Ureter (tissue), 1 donor: ENCODE measurements around the gene PPARD. TPM values are rescaled to one million over a fixed set of nuclear protein-coding genes. Genes with fewer than 3 reads are reported as not detected.
"Not testable (repeated sequence)": the region's sequence is repeated elsewhere in the genome, so short reads cannot be mapped to it uniquely, and the experiment has no call there.

Experiments used
- DNase-seq: peaks from one replicate; pipeline ENCODE4 v3.0.0-alpha.2; 2020; ENCODE audit warnings: low spot score
- total RNA-seq: library from RNA; stranded (reverse); gene quantifications from one replicate; pipeline ENCODE4 v1.2.4, GENCODE V29; 2023
- donor health status: DM: yes; HTN: yes; CAD: no.

PPARD gene
- total RNA-seq, result 31.2 TPM

DNA sequence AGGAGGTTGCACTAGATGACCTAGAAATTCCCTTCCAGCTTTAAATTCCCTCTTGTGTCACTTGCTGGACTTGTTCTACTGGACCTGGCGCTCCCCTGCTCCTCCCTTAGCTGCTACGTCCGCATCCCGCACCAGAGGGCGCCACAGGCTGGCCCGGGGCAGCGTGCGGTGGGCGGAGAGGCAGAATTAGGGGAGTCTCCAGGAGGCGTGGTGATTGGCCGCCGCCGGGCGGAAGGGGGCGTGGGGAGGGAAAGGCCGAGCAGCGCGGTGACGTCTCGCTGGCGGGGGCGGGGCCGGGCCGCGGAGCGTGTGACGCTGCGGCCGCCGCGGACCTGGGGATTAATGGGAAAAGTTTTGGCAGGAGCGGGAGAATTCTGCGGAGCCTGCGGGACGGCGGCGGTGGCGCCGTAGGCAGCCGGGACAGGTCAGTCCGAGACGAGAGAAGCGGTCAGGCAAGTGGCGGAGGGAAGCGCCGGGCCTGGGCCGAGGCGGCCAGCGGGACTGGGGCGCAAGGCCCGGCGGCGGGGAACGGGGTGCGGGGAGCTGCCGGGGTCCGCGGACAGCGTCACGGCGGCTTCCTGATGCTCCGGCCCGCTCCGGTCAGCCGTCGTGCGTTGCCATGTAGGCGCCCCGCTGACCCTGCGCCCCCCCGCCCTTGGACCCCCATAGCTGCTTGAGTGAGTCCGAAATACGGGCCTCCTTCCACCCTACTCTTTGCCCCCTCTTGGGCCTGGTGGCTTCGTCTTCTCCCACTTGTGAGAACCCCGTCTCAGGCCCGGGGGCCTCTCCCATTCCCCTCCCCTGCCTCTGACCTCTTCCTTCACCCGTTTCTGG lies at the start of gene PPARD:
Gene PPARD, plus strand, starts transcription at position 301 of the 834 bp plus-strand sequence. CDS start 68,530 bp downstream, outside the sequence.
- DNase-seq, result peak; percentile 99

DNA sequence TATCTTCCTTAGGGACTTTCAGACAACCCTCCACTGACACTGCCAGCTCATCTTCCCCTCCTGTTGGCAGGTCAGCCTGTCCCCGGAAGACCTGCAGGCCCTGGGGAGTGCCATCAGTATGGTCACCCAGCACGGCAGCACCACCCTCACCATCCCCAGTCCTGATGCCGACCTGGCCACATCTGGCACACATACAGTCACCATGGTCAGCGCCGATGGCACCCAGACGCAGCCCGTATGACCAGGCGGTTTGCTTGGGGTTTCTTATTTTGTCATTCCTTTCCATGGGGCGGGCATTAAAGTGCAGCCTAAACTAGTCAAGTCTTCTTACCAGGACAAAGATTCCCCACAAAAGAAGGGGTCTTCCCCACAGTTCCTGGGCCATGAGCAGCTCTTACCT lies 48.7 kb upstream of the PPARD start:
- no peak for DNase-seq

DNA sequence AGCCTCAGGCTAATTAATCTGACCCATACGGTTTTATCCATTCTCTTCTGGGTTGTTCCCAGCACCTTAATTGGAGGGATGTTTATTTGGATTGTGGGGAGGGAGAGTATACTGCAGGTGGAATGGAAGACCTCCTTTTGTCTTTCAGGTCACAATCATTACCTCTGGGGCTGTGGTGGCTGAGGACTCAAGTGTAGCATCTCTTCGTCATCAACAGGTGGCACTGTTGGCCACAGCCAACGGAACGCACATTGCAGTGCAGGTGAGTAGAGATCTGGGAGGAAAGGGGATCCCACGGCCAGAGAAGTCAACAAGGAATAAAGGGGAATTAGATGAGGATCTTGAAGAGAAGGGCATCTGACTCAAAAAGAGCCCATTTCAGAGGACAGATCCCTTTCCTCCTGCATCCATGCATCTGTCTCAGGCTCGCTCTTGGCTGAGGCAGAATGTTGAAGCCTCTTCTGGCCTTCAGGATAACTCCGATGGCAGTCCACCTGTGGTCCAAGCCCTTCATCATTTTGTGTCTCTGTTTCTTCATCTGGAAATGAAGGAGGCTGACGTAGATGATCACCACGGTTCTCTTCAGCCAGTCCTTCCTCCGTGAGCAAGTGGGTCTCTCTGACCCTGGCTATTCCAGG lies 47.9 kb upstream of the PPARD start:
- DNase-seq, result no peak

DNA sequence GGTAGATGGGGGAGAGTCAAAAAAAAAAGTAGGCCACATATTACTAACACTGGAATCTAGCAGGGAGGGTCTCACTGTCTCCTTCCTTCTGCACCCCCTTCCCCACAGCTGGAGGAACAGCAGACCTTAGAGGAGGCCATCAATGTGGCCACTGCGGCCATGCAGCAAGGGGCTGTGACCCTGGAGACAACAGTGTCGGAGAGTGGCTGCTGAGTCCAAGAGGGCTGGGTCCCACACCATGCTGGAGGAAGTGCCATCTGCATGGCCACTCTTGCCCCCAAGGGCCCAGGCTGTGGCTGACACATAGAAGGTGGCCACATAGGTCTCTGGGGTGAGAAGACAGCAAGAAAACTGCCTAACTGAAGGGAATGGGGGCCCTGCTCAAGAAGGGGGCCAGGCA lies 47.3 kb upstream of the PPARD start:
- DNase-seq, result no peak

DNA sequence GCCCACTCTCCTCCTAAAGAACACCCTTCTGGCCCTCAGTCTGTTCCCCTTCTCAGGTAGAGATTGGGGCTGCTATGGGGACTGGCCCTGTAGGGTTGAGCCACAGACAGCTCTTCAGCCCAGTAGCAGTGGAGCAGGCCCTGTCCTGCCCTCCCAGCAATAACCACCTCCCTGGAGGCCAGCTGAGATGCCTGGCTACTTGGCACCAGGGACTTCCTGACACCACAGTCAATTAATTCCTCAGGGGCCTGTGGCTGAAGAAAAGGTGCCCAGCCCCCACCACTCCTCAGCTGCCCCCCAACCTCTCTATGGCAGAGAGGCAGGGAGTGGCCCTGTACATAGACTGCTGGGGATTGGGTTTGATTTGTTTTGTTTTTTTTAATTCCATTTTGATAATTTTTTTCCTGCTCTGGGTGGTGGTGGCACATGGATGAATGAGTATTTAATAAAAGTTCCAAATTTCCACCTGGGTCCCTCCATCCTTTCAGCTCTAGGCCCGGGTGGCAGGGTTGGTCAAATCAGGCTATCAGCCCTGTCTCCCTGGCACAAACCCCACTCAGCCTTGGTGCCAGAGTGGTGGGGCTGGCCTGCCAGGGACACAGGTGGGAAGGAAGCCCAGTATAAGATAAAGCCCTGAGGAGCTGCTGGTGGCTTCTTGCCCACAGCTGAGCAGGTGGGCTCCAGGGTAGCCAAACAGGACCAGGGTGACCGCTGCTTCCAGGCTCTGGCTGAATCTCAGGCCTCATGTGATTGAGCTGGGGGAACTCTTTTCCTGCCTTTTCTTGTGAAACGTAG lies 46.6 kb upstream of the PPARD start:
- no peak for DNase-seq

DNA sequence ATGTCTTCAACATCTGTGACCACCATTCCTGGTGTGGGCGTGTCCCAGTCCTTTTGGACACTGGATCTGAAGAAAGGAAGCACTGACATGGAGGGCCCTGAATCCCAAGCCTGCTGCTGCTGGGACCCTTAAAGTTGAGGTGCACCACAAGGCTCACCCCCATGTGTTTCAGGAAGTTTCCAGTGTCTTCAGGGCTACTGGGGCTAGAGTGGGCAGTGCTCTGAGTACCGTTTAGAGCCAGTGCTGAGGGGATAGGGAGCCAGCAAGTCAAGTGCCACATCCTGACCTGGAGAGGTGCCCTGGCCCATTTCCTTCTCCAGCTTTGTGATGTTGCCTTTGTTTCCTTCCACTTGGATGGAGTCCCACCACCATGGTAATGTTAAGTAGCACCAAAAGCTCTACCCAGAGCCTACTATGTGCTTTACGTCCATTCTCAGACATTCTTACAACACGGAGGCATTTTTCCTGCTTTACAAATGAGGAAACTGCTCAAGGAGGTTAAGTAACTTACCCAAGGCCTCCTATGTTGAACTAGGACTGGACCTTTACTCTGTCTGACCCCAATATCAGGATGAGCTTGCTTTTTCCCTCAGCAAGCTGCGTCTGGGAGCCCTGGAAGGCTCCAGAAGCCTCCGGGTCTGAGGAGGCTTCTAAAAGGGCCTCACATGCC lies 45.3 kb upstream of the PPARD start:
- DNase-seq, result no peak

DNA sequence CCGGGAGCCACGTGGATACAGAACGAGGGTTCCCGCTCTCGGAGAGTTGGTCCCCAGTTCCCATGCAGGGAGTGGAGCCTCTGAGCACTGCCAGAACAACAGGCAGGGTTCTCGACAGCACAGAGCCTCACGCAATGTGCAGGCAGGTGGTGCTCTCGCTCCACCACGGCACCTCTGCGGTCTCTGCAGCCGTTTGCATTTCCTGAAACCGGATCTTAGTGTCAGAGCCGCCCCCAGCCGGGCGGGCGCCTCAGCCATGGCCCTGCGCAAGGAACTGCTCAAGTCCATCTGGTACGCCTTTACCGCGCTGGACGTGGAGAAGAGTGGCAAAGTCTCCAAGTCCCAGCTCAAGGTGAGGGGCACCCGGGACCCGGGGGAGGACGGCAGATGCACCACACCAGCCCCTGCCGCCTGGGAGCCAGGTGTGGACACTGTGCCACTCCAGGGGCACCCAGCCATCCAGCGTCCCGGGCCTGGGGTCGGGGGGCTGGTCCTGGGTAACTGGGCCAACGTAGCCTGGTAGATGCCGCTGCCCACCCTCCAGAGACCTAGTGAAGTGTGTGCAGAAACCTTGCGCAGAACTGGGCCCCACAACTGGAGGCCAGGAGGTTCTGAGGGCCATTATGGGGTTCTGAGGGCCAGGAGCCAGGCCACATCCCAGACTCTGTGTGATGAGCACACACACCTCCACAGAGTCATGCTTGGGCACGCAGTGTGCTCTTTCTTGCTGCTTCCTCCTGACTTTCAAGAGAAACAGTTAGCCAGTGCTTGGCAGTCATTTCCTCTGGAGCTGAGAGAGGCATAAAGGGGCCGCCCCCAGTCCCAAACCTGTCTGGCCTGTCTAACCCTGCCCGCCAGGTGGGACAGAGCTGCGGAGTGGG lies 44.5 kb upstream of the PPARD start, which contains the start of gene DEF6:
Gene DEF6, plus strand, starts transcription at position 218 of the 881 bp plus-strand sequence. Its CDS starts 39 bp downstream, at position 257.
- peak; percentile 91 for DNase-seq

DNA sequence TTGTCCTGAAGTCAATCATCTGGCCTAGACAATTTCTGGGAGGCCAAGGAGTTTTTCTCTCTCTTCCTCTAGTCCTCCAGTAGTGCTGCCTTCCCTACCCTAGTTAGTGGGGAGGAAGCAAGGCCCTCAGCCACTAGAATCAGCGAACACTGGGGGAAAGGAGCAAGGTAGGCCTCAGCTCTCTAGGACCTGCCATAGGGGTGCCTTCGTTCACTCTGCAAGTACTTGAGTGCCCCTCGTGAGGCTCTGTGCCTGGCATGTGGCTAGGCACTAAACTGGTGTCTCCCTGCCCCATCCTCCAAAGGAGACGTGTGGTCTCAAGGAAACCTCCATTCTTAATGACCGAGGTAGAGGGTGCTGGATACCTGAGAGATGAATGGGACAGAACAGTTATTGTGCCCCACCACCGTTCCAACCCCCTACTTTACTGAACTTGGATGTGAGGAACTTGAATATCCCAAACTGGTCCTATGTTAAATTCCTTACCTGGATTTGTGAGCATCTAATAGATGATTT lies 43.7 kb upstream of the PPARD start:
- DNase-seq, result no peak

DNA sequence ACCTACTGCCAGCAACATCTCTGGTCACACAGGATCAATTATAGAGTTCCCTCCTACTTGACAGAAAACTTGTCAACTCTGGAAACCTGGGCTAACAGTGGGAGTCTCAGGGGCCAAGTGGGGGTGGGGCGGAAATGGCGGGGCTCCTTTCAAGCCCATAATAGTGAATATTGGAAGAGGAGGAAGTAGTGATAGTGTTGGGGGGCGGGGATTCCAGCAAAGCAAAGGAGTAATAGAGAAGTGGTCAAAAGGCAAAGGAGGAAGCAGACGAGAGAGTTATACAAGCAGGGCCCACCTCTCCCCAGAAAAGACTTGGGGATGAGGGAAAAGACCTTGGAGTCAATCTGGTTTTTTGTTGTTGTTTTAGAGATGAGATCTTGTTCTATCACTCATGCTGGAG lies 42.7 kb upstream of the PPARD start:
- DNase-seq, result no peak

DNA sequence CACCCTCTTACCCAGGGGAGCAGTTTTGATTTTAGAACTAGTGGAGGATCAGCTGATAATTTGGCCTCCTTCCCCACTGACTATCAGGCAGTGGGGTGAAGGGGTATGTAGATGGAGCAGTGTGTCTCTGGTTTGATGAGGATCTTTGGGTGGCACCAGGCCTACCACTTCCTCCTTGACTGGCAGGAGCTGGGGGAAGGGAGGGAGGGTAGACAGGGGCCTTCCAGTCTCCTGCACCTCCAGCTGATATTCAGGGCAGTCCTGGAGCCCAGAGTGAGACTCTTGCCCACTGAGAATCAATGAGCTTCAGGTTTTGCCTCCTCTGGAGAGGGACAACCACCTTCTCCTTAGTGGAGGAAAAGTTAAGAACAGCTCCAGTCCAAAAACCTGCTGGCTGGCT lies 41.5 kb upstream of the PPARD start:
- DNase-seq, result no peak

DNA sequence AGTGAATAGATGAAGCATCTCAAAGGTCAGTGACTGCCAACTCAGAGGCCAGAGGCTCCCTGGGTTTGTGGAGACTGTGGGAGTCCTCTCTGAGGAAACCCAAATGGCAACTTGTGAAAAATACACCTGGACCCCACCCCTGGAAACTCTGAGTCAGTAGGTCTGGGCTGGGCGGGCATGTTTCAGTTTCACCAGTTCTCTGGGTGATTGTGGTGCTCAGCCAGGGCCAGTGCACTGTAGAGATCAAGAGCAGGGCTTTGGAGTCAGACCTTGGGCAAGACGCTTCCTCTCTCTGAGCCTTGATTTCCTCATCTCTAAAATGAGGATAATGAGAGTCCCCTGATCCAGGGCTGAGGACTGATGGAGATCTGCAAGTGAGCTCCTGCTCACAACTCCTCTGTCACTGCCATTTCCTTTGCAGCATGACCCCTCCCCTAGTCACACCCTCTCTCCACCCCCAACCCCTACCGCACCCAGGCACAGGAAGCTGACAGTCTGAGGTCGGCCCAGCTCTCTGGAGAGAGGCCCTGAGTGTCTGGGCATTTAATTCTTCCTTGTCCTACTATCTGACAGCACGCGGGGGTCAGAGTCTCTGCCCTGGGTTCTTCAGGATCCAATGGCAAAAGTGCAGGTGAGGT lies 39.6 kb upstream of the PPARD start:
- DNase-seq, result peak; percentile 79

DNA sequence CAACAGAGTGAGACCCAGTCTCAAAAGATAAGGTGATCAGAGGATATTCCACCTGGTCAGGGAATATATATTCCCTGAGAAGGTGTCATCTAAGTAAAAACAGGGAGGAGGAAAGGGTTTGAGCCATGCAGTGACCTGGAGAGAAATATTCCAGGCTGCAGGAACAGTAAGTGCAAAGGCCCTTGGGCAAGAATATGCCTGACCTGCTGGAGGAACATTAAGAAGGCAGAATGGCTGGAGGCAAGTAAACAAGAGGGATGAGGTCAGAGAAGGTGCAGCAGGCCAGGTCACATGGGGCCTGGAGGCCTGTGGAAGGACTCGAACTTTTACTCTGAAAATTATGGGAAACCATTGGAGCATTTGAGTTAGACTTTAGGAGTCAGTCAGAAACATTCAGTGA lies 38.1 kb upstream of the PPARD start:
- no peak for DNase-seq

DNA sequence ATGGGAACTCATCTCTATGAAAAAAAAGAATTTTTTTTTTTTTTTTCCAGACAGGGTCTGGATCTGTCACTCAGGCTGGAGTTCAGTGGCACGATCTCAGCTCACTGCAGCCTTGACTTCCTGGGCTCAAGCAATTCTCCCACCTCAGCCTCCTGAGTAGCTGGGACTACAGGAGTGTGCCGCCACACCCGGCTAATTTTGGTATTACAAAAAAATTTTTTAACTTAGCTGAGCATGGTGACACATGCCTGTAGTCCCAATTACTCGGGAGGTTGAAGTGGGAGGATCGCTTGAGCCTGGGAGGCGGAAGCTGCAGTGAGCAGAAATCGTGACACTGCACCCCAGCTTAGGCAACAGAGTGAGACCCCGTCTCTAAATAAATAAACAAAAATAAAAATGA lies 37.2 kb upstream of the PPARD start:
- no peak for DNase-seq

DNA sequence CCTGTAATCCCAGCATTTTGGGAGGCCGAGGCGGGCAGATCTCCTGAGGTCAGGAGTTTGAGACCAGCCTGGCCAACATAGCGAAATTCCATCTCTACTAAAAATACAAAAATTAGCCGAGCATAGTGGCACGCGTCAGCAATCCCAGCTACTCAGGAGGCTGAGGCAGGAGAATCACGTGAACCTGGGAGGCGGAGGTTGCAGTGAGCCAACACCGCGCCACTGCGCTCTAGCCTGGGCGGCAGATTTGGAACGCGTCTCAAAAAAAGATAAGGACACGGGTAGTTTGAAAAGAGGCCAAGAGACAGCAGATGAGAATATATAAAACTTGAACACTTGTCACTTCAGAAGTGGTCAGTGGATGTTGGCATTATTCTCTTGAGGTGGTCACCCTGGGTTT lies 35.2 kb upstream of the PPARD start:
- DNase-seq, result not testable (repeated sequence)

DNA sequence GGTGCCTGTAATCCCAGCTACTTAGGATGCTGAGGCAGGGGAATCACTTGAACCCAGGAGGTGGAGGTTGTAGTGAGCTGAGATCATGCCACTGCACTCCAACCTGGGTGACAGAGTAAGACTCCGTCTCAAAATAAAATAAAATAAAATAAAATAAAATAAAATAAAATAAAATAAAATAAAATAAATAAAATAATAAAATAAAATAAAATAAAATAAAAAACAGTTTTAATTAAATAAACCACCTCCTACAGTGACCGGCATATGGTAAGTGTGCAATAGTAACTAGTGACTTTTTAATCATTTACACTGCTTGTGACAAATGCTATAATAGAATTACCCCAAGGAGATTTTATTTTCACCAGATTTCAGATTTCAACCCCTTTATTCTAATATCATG lies 33.8 kb upstream of the PPARD start:
- DNase-seq, result not testable (repeated sequence)

DNA sequence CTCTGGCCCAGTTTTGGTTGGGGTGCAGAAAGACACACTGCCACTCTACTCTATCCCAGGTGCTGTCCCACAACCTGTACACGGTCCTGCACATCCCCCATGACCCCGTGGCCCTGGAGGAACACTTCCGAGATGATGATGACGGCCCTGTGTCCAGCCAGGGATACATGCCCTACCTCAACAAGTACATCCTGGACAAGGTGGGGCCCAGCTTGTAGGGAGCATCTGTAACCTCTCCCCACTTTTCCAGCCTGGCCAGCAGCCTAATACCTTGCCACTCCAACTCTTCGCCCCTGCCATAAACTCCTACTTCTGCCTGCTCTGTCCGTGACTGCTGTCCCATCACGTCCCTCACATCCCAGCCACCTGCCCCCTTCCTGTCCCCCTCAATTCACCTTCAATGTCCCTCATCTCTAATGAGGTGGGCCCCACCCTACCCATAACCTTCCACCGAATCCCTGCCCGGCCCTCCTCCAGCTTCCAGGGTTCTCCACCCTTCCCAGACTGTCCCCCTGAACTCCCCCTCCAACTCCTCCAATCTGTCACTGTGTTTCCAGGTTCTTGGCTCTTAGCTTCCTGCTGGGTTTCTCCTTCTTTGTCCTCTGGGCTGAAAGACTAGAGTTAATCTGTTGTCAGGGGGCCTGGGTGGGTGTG lies 32.6 kb upstream of the PPARD start:
- no peak for DNase-seq

DNA sequence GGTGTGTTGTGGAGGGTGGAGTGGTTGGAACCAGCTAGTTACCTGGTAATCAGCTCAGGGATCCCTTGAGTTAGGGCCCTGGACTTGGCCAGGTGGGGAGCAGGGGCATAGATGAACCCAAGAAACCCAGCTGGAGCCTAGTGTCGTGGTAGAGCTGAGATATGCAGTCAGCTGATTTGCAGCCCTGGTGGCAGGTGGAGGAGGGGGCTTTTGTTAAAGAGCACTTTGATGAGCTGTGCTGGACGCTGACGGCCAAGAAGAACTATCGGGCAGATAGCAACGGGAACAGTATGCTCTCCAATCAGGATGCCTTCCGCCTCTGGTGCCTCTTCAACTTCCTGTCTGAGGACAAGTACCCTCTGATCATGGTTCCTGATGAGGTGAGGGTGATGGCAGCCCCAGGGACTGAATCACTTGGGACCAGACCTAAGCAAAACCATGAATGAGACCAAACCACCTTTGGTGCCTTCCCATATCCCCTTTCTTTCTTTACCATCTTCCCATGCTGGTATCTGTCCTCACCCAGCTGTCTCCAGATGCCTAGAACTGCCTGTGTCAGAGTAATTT lies 32.0 kb upstream of the PPARD start:
- DNase-seq, result no peak

DNA sequence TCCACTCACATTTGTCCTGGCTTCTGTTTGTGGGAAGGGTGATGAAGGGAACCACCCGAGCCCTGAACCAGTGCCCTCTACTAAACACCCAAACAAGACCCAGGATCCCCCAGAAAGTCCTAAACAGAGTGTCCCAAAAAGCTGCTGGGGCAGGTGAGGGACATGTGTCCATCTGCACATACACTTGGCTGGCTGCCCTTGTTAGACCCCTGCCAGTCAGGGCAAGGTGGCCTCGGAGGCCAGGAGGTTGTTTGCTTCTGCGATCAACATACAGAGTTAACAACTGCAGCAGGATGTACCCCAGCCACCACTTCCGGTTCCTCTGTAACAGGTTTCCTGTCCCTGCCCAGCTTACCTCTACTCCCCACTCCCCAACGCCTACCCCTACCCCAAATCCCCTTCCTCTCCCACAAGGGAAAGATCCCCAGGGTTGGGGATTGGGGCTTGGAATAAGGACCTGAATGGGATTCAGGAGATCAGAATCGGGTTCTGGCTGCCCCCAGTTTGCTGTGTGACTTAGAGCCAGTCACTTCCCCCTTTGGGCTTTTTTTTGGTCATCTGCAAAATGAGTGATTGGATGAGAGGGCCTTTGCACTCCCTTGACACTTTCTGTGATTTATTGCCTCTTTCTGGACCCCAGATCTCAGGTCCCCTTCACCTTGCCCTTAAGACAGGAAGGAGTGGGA lies 30.8 kb upstream of the PPARD start:
- no peak for DNase-seq
